Neural cell (in vitro differentiated cells): Measurements from ENCODE around the gene ERCC2.

Experiments
- CTCF ChIP-seq: fragments of 450-650 bp; IDR thresholded peaks from 2 replicates; pipeline ENCODE4 v1.5.1; 2014; ENCODE audit warnings: antibody characterized with exemption, mild to moderate bottlenecking, moderate library complexity; ENCODE audit not compliant: poor library complexity, severe bottlenecking
- EP300 ChIP-seq: fragments of 450-650 bp; conservative IDR thresholded peaks from 2 replicates; pipeline ENCODE4 v1.6.1; 2014; ENCODE audit warnings: antibody characterized with exemption, mild to moderate bottlenecking, moderate library complexity; ENCODE audit not compliant: poor library complexity, severe bottlenecking
- EZH2 ChIP-seq: fragments of 200-600, 300-800 bp; shearing (Covaris generic), sonication (generic); IDR thresholded peaks from 2 replicates; pipeline ENCODE4 v1.6.1; 2014; ENCODE audit warnings: antibody characterized with exemption, low read length, borderline replicate concordance, mild to moderate bottlenecking; ENCODE audit not compliant: insufficient read depth, poor library complexity, severe bottlenecking
- MXI1 ChIP-seq: fragments of 450-650 bp; conservative IDR thresholded peaks from 2 replicates; pipeline ENCODE4 v1.6.1; 2014; ENCODE audit warnings: antibody characterized with exemption, mild to moderate bottlenecking; ENCODE audit not compliant: poor library complexity, severe bottlenecking
- POLR2AphosphoS5 ChIP-seq: IDR thresholded peaks from 2 replicates; pipeline ENCODE4 v1.6.1; 2012
- REST ChIP-seq: IDR thresholded peaks from 2 replicates; pipeline ENCODE4 v1.6.1; 2012; ENCODE audit warnings: borderline replicate concordance
- TAF1 ChIP-seq: IDR thresholded peaks from 2 replicates; pipeline ENCODE4 v1.6.1; 2012; ENCODE audit warnings: low read depth

- TF ChIP-seq CTCF: no peak
- no peak for TF ChIP-seq EZH2
- no peak for TF ChIP-seq TAF1
- TF ChIP-seq EP300: no peak
- no peak for TF ChIP-seq REST
- no peak for TF ChIP-seq POLR2AphosphoS5
- no peak for TF ChIP-seq MXI1
Observed at GRCh38 chr19:45315304-45315703, 55.1 kb downstream of the ERCC2 start.
